Cardiac muscle cell (in vitro differentiated cells and primary cell): ENCODE data around the gene RPS18. TPM values are rescaled to one million over a fixed set of nuclear protein-coding genes. Genes with fewer than 3 reads are reported as not detected.

Experiments
- DNase-seq, 2 donors: peaks; one replicate each; pipeline versions ENCODE4 v3.0.0 to v3.0.0-alpha.2; 2010 to 2017; ENCODE audit warnings: low read depth in 1 of 2, low spot score in 1 of 2
- H3K27ac ChIP-seq: fragments of 200-600 bp; sonication (generic); 2 replicates; pipeline ENCODE4 v1.5.1; 2016
- H3K27me3 ChIP-seq: fragments of 200-600 bp; sonication (generic); 2 replicates; pipeline ENCODE4 v1.6.0; 2016; ENCODE audit warnings: control low read depth
- H3K36me3 ChIP-seq: fragments of 200-600 bp; sonication (generic); 2 replicates; pipeline ENCODE4 v1.5.1; 2016; ENCODE audit warnings: control low read depth
- H3K4me1 ChIP-seq: fragments of 200-600 bp; sonication (generic); 2 replicates; pipeline ENCODE4 v1.8.1; 2017; ENCODE audit warnings: low read depth, mild to moderate bottlenecking, mixed run types
- H3K4me3 ChIP-seq: fragments of 200-600 bp; sonication (generic); 2 replicates; pipeline ENCODE4 v1.5.1; 2016; ENCODE audit warnings: mild to moderate bottlenecking
- H3K9me3 ChIP-seq: fragments of 200-600 bp; sonication (generic); 2 replicates; pipeline ENCODE4 v1.5.1; 2017; ENCODE audit warnings: low read depth, mild to moderate bottlenecking, control low read depth
- CTCF ChIP-seq: IDR thresholded peaks from 2 replicates; pipeline ENCODE4 v1.5.1; 2012; ENCODE audit warnings: low read depth, mild to moderate bottlenecking, low read length
- polyA plus RNA-seq: library from polyadenylated mRNA; unstranded; fragments of >200 nt; fragmentation: Nextera tagmentation; extraction: Ambion mirVana; gene quantifications from 2 replicates; pipeline ENCODE4 v1.2.1, GENCODE V29; 2016
- total RNA-seq: library from RNA; depleted of rRNA; stranded (reverse); fragments of >200 nt; gene quantifications from 2 replicates; pipeline ENCODE4 v1.2.3, GENCODE V29; 2016

RPS18 gene
- total and polyA plus RNA-seq, 2 experiments from 2014 or later = 1,298 to 2,022 TPM

GRCh38 chr6:33320315-33321181, 48.7 kb downstream of the RPS18 start:
- Histone ChIP-seq H3K4me3 (no peak overlapping the region), H3K27me3 (no peaks in the 10 kb centered on the region), H3K27ac (no peak overlapping the region), H3K9me3 (no peaks in the 10 kb centered on the region), H3K36me3 (peaks cover 21% of the 10 kb centered on the region), H3K4me1 (peaks cover 9% of the 10 kb centered on the region)
- DNase-seq = peak in 1 of 2 donors; percentile 94
- no peak for TF ChIP-seq CTCF

GRCh38 chr6:33321227-33321626, 49.4 kb downstream of the RPS18 start:
- H3K4me3 ChIP-seq = no peak overlapping the region
- TF ChIP-seq CTCF = no peak
- H3K9me3 ChIP-seq = no peaks in the 10 kb centered on the region
- no peaks in the 10 kb centered on the region for H3K27me3 ChIP-seq
- H3K27ac ChIP-seq = no peak overlapping the region
- no peak for DNase-seq
- peaks cover 21% of the 10 kb centered on the region for H3K36me3 ChIP-seq
- peaks cover 9% of the 10 kb centered on the region for H3K4me1 ChIP-seq

GRCh38 chr6:33323623-33323948, 51.7 kb downstream of the RPS18 start:
- Histone ChIP-seq H3K4me3 (peak overlapping the region; percentile 63), H3K27me3 (no peaks in the 10 kb centered on the region), H3K27ac (peak overlapping the region; percentile 92), H3K4me1 (peaks cover 6% of the 10 kb centered on the region), H3K9me3 (no peaks in the 10 kb centered on the region), H3K36me3 (peaks cover 20% of the 10 kb centered on the region)
- DNase-seq = no peak
- no peak for TF ChIP-seq CTCF

- Histone ChIP-seq H3K36me3 (peaks cover 14% of the 10 kb centered on the region), H3K4me1 (peaks cover 6% of the 10 kb centered on the region), H3K27ac (no peak overlapping the region), H3K9me3 (no peaks in the 10 kb centered on the region), H3K27me3 (no peaks in the 10 kb centered on the region), H3K4me3 (no peak overlapping the region)
- TF ChIP-seq CTCF = no peak
- no peak for DNase-seq
Measured at GRCh38 chr6:33324125-33324524, 52.2 kb downstream of the RPS18 start.

Other genes with a start within 250 kb of the RPS18 start
- 0.21 and 1.1 TPM in 2 replicates for gene HLA-DPA1, start 198.4 kb upstream of the RPS18 start, total RNA-seq
- gene HLA-DPA1, start 198.4 kb upstream of the RPS18 start, polyA plus RNA-seq = 1.2 and 1.9 TPM in 2 replicates
- 14.3 and 26.1 TPM in 2 replicates for gene HLA-DPB1, start 196.1 kb upstream of the RPS18 start, total RNA-seq
- 8.6 and 11.1 TPM in 2 replicates for gene HLA-DPB1, start 196.1 kb upstream of the RPS18 start, polyA plus RNA-seq
- 70.6 and 94.6 TPM in 2 replicates for gene COL11A2, start 79.6 kb upstream of the RPS18 start, total RNA-seq
- 59.6 and 63.8 TPM in 2 replicates for gene COL11A2, start 79.6 kb upstream of the RPS18 start, polyA plus RNA-seq
- gene RXRB, start 71.4 kb upstream of the RPS18 start, total RNA-seq = 38.1 and 46.7 TPM in 2 replicates
- 37.8 and 39.6 TPM in 2 replicates for gene RXRB, start 71.4 kb upstream of the RPS18 start, polyA plus RNA-seq
- gene SLC39A7, start 71.2 kb upstream of the RPS18 start, total RNA-seq = 147 and 150 TPM in 2 replicates
- gene SLC39A7, start 71.2 kb upstream of the RPS18 start, polyA plus RNA-seq = 35.1 and 51.3 TPM in 2 replicates
- 45.4 and 45.7 TPM in 2 replicates for gene HSD17B8, start 67.4 kb upstream of the RPS18 start, total RNA-seq
- 47.6 and 68.0 TPM in 2 replicates for gene HSD17B8, start 67.4 kb upstream of the RPS18 start, polyA plus RNA-seq
- 37.0 and 51.4 TPM in 2 replicates for gene RING1, start 63.6 kb upstream of the RPS18 start, total RNA-seq
- gene RING1, start 63.6 kb upstream of the RPS18 start, polyA plus RNA-seq = 42.1 and 44.2 TPM in 2 replicates
- gene VPS52, start 199 bp upstream of the RPS18 start, total RNA-seq = 34.4 and 37.1 TPM in 2 replicates
- gene VPS52, start 199 bp upstream of the RPS18 start, polyA plus RNA-seq = 55.2 and 64.8 TPM in 2 replicates
- gene B3GALT4, start 5.0 kb downstream of the RPS18 start, total RNA-seq = 11.7 and 15.5 TPM in 2 replicates
- gene B3GALT4, start 5.0 kb downstream of the RPS18 start, polyA plus RNA-seq = 11.0 and 15.8 TPM in 2 replicates
- 34.8 and 58.9 TPM in 2 replicates for gene WDR46, start 17.2 kb downstream of the RPS18 start, total RNA-seq
- 46.3 and 70.4 TPM in 2 replicates for gene WDR46, start 17.2 kb downstream of the RPS18 start, polyA plus RNA-seq
- 72.8 and 95.3 TPM in 2 replicates for gene PFDN6, start 17.5 kb downstream of the RPS18 start, total RNA-seq
- gene PFDN6, start 17.5 kb downstream of the RPS18 start, polyA plus RNA-seq = 34.2 and 35.1 TPM in 2 replicates
- gene RGL2, start 26.9 kb downstream of the RPS18 start, total RNA-seq = 61.8 and 89.8 TPM in 2 replicates
- gene RGL2, start 26.9 kb downstream of the RPS18 start, polyA plus RNA-seq = 86.1 and 115 TPM in 2 replicates
- 29.9 and 36.4 TPM in 2 replicates for gene TAPBP, start 42.0 kb downstream of the RPS18 start, total RNA-seq
- gene TAPBP, start 42.0 kb downstream of the RPS18 start, polyA plus RNA-seq = 30.8 and 39.2 TPM in 2 replicates
- gene ZBTB22, start 45.7 kb downstream of the RPS18 start, total RNA-seq = 37.0 and 48.0 TPM in 2 replicates
- gene ZBTB22, start 45.7 kb downstream of the RPS18 start, polyA plus RNA-seq = 29.1 and 40.7 TPM in 2 replicates
- gene DAXX, start 50.9 kb downstream of the RPS18 start, total RNA-seq = 27.6 and 44.3 TPM in 2 replicates
- gene DAXX, start 50.9 kb downstream of the RPS18 start, polyA plus RNA-seq = 38.7 and 39.9 TPM in 2 replicates
- gene KIFC1, start 119.7 kb downstream of the RPS18 start, total RNA-seq = 14.0 and 69.2 TPM in 2 replicates
- gene KIFC1, start 119.7 kb downstream of the RPS18 start, polyA plus RNA-seq = 9.4 and 33.3 TPM in 2 replicates
- 61.9 and 116 TPM in 2 replicates for gene PHF1, start 138.9 kb downstream of the RPS18 start, total RNA-seq
- 34.5 and 62.1 TPM in 2 replicates for gene PHF1, start 138.9 kb downstream of the RPS18 start, polyA plus RNA-seq
- 304 and 348 TPM in 2 replicates for gene CUTA, start 146.0 kb downstream of the RPS18 start, total RNA-seq
- gene CUTA, start 146.0 kb downstream of the RPS18 start, polyA plus RNA-seq = 426 and 501 TPM in 2 replicates
- gene SYNGAP1, start 148.0 kb downstream of the RPS18 start, total RNA-seq = 14.9 and 20.2 TPM in 2 replicates
- gene SYNGAP1, start 148.0 kb downstream of the RPS18 start, polyA plus RNA-seq = 6.8 and 10.5 TPM in 2 replicates
- 5.5 and 7.8 TPM in 2 replicates for gene ZBTB9, start 182.5 kb downstream of the RPS18 start, total RNA-seq
- 9.5 and 11.2 TPM in 2 replicates for gene ZBTB9, start 182.5 kb downstream of the RPS18 start, polyA plus RNA-seq